Stimulated activated CD8-positive, alpha-beta memory T cell treated with anti-CD3 and anti-CD28 coated beads, Interleukin-4, amount 100 ng/mL, for 1 hour (primary cell): ENCODE measurements around the gene TRABD2B.
A peak's percentile ranks its signal among the peaks of the same experiment; 100 is the strongest.

ENCODE experiments used
- DNase-seq, 2 donors: peaks; one replicate each; pipeline ENCODE4 v3.0.0-alpha.2; 2020; ENCODE audit warnings: low read depth in 2 of 2, low spot score in 1 of 2

TRABD2B gene

DNA sequence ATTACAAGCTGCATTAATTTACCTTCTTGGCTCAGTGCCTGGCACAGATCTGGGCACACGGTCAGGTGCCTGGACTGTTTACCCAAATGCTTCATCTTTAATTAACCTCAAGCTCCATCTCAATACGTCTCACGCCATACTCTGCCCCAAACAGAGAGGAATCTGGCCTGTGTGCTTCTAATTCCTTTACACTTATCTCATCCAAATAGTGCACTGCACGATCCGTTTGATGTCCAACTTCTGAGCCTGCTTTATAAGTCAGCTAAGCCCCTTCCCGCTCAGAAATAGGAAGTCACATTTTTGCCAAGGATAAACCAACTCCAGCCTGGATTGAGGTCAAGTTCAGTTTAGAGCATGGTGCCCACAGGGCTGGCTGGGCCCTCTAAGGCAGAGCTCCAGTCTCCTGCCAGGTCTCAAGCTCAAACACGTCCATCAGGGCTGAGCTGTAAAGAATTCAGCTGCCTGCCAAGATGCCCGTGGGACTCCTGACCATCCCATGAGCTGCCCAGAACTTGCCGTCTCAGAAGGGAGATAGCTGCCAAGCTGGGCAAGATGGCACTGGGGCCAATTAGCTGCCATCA is 233.5 kb downstream of the TRABD2B start:
- DNase-seq: no peak

DNA sequence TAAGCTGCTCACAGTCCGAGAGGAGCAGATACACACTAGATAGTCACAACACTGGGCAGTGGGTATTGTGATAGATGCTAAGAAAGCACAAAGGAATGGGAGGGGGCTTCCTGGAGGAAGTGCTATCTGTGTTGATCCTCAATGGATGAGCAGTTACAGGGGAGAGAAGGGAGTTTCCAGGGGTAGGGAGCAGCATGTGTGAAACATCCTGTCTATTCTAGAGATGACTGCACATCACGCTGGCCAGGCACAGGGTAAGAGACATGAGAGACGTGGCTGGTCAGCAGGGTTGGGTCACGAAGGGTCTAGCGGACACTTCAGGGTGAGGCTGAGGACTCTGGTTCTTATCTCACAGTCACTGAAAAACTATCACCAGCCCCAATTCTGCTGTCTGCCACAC is 235.2 kb downstream of the TRABD2B start:
- no peak for DNase-seq

DNA sequence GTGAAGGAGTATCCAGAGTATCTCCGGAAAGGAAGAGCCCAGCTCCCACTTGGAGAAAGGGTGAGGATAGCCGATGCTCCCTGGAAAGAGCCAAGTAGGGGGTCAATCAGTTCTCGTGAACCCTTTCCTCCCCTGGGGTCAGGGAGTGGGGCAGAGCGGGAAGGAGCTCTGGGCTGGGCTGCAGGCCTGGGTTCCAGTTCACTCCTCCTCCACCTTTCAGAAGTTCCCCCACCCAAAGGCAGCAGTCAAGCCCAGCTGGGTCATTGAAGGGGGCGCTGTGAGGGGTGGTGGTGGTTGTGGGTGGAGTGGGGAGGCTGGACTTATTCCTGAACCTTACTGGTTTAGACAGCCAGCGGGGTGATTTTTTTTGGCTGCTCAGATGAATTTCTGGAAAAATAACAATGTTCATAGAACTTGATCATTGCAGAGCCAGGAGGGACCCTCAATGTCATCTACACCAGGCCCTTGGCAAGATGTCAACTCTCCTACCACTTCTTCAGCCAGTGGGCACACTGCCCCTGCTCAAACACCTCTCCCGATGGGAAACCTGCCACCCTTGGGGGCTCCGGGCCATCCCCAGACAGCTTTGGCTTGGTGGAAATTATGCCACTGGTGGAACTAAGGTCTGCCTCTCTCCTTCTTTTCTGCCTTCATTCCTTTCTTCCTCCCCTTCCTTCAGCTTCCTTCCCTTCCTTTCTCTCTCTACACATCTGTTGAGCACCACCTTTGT is 235.8 kb downstream of the TRABD2B start:
- no peak for DNase-seq

DNA sequence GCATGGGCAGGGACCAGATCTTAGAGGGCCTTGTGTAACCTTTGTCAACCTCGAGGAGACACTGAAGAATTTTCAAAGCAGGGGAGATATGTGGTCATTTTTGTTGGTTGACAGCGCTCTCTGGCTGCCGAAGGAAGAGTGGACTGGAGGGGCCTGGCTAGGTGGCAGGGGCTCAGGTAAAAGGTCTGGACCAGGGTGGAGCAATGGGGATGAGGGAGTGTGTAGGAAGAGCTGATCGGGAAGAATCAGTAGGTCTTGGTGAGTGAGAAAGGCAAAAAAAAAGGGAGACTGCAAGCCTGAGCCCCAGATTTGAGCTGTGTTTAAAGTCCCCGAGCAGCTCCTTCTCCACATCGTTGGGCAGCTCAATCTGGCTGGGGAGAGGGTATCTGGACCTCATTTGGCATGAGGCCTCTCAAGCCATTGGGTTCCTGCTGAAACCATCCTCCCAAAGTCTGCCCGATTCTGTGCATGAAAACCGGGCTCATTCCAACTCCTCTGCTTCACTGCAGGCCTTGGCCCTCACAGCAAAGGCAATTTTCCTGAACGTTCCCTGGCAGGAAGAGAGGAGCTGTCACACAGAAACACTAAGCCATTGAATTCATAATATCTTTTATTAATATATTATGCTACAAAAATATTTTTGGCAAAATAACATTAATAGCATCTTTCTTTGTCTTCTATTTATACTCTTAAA is 237.1 kb downstream of the TRABD2B start:
- no peak for DNase-seq

DNA sequence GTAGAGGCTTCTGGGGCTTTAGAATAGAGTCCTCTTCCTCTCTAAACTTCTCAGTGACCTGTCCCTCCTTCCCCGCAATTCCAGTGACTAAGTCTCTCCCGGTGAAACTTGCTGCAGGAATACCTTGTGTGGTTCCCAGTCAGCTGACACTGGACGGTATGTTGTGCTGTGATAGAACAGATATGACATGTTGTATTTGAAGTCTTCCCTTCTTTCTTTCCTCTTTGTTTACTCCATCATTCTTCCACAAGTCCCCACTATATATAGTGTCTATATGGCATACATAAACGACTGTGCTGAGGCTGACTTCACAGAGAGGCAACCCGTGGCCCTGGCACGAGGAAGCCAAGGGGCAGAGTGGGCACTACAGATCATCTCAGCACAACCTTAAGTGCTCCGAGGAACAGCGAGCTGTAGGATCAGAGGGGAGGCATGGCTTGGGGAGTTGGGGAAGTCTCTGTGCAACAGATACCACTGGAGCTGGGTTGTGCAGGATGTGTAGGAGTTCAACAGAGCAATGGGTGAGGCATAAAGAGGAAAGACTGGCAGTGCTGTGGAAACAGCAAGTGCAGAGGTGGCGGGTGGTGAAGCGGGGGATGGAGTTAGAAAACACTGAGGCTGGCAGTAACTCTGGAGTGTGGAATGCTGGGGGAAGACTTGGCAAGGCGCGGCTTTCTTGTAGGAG is 237.8 kb downstream of the TRABD2B start:
- DNase-seq: no peak

DNA sequence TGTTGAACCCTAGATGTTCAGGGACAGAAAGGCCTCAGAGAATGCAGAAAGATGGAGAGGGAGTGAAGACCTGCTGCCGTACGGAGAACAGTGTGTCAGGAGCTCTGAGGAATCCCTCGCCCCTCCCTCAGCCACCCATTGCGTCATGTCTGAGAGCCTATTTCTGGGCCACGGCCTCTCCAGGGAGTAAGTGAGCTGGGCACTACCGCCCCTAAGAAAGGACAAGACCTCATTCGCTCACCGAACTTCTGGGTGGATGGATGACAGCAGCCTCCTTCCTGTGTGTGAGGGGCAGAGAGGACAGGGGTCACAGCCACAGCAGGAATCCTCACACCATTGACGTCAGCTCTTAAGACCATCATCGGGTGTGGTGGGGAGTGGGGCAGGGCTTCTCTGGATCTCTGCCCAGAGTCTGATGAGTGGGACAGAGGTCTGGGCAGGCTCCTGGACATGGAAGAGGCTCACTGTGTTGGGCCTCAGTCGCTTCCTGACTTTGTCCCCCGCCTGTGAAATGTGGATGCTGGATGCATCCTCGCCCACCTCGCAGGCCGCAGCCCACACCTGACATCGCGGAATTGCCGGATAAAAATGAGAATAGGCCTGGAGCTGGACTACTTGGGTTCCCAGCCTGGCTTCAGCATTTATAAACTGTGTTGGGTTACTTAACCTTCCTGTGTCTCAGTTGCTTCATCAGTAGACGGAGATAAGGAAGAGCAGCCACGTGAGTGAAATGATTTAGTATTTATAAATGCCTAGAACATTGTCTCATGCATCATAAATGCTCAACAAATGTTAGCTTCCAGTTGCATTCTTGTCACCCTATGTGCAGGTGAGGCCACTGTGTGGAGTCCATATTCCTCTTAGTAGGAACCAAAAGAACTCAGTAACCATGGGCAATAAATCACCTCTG is 238.6 kb downstream of the TRABD2B start:
- DNase-seq: no peak

DNA sequence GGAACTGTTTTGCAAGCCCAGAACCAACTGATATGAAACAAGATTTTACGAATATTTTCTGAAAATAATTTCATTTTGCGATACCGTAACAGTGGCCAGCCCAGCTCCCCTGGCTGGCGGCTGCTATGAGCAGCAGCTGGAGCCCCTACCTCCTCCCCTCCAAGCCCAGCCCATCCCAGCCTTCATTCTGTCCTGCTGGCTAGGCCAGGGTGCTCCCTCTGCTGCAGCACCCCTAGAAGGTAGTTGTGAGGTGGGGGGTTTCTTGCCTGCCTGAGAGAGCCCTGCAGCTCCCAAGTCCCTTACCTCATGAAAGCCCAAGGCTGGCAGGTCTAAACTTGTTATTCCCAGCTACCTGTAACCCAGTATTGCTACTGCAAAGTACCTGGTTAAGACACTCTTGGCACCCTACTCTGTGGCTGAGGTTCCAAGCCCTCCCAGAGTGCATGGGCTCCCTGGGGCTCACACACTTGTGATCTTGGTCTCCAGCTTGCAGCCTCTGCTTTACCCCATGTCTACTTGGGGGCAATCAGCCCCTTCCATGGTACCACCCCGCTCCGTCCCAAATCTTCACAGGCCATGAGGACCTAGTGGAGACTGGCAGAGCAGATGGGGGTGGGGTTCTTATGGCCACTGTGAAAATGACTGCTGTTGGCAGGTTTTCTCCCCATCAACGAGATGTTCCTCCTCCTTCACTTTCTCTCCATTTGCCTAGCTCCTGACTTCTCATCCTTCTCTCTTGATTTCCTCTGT is 239.8 kb downstream of the TRABD2B start:
- DNase-seq: no peak

DNA sequence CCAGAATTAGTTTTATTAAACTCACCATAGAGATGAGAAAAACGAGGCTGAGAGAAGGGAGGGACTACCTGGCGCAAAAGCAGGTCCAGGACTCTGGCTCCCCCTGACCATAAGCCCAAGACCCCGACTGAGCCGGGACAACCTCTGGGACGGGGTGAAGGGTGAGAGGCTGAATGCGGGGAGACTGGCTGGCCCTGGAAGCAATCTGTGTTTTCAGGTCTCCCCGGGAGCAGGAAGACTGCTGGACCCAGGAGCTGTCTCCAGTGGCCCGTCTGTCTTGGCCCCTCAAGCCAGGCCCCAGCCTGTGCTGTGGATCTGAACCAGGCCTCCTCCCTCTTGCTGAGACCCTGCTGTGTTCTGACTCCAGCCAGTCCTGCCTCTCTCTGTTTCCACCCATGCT is 240.8 kb downstream of the TRABD2B start:
- no peak for DNase-seq

DNA sequence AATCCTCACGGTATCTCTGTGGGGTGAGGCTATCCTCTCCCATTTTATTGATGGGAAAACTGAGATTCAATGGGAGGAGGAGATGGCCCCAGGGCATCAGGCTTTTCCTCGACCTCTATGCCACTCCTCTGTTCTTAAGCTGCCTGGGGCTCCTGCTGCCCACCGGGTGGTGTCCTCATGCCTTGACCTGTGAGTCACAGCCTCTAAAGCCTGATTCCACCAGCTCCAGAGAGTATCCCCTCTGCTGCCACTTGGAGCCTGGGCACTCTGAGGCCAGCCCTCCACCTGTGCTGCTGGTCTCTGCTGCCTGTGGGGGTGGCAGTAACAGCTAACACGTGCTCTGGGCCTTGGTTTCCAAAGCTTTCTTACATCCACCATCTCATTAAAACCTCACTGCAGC is 241.2 kb downstream of the TRABD2B start:
- no peak for DNase-seq

DNA sequence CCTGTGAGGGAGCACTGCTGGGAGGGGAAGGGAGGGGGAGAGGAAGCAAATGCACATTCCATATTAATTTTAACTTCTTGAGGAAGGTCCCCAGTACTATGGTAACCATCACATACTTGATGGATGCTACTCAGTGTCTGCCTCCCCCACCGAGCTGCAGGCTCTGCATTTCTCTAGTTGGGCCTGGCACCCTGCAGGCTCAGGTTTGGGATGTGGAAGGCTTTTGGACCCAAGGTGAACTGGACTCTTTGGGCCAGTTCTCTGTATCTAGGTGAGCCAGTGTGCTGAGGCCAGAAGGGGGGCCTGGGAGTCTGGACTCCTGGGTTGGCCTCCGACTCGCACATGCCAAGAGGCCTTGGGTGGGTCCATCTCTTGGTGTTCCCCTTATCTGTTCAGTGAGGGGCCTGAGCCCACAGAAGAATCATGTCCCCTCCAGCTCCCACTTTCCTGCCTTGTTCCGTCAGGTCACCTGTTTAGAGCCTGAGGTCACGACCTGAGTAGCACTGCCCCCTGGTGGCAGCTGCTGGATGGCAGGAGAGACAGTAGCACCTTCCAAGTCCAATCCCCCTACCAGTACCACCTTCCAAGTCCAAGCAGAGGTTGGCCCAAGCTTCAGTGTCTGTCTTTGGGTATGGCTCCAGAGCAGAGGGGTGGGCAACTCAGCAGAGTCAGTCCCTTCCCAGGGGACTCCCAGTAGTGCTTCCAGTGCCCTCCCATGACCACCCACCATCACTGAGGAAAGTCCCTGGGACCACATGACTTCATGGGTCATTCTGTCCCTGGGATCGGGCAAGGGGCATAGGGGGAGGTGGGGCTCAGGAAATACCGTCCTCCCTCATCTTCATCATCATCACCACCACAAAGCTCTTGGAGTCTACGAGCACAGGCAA is 241.8 kb downstream of the TRABD2B start:
- DNase-seq: peak in 1 of 2 donors; percentile 21

DNA sequence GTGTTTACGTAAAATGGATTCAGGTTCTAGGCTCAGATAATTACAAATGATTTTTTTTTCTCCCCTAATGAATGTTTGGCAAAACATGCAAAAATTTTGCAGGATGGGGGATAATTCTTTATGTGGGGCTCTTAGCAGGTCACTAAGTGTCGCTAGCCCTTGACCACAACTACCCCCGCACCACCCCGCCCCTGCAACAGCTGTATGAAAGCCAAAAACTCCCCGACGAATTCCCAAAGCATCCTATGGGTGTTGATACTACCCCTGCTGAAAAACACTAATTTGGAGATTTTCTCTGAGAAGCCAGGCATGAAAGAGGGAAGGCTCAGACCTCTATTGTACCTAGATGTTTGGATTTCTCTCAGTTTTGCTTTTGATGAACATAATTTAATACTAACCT is 243.0 kb downstream of the TRABD2B start:
- no peak for DNase-seq

DNA sequence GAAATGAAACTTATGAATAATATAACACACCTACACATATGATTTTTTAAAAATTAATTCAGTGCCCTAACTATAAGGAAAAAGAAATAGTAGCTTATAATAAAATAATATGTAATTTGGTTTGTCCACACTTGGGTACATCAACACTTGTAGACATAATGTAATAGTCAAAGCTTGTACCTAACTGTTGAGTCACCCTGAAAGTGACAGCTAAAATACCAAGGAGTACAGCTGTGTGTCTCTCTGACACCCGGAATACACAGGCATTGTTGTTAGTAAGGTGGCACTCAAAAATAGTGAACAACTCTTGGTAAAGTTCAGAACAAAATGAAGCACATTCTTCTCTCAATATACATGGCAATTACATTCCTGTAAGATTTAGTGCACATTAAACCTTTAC is 243.4 kb downstream of the TRABD2B start:
- DNase-seq: no peak

DNA sequence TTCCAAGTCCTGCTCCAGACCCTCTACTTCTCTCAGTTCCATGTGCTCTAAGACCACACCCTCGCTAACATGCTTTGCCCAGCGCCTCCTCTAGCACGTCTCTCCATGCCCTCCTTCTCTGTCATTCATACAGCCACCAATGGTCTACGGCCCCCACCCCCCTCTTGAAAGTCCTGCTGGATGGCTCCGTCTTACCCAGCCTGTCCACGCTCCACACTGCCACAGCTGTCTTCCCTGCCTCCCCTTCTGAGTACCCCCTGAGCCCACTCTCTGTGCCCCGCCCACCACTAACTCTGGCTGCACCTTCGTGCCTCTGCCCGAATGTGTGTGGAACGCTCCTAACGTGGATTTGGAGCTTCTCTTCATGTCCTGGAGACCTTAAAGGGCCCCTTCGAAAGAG is 244.6 kb downstream of the TRABD2B start:
- no peak for DNase-seq

DNA sequence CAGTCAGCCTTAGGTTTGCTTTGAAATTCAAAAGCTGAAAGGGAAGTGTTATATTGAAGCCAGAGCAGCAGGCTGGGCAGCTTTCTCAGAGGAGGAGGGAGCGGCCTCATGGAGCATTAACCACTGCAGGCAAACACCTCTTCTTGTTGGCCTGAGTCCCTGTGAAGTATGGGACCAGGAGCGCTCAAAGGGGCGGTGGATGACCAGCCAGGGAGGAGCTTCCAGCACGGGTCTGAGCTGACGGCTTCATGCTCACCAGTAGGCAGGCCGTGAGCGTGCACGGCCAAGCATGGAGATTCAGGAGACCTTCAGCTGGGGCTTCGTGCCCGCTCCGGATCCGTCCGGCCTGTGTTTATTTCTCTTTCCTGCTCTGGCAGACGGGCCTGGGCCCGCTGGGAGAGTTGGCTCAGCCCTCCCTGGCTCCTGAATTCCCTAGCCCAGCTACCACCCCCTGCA is 245.2 kb downstream of the TRABD2B start:
- DNase-seq: no peak

DNA sequence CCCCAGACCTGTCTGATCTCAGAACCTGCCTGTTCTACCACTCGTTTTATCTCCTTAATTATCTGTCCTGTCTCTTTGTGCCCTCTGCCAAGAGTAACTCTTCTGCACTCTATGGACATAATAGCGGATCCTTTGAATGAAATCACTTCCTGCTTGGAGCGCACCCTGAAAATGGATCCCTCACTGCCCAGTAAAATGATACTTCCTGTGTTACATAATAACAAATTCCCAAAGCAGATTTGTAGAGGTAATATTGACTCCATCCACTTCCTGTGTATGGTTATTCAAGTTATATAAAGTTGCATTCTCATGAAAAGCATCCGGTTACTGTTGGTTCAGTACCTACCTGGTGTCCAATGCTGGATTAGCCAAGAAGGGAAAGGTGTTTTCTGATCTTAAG is 246.0 kb downstream of the TRABD2B start:
- no peak for DNase-seq

DNA sequence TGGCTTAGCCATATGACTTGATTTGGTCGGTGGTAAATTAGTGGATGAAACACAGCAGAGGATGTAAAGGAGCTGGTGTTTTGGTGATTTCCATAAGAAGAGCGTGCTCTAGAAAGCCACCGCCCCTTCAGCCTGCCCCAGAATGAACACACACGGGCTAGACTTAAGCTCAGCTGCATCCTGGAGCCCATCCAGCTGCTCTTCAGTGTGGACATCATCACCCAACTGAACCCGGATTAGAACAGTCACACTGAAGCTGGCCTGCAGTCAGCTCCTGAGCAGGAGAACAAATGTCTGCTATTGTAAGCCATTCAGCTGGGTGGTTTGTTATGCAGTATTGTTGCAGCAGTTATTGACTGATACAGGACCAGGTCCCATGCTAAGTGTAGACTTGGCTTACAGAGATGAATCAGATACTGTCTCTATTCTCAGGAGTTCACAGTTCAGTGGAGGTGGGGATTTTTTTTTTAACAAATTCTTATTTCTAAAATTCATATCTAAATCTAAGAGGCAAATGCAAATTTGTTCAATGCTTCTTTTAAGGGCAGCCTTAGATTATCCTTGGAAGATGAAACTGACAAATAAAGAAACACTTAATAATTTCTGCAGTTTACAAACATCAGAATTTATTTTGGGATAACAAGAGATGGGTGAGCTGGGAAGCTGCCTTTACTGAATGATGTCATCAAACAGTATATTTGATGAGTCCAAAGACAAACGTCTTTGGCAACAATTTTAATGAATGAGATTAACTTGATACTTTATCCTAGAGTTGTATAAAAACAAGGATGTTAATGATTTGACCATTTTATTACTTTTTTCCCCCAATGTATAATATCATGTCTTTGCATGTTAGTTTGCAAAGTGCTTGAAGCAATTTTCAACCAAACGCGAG is 251.2 kb downstream of the TRABD2B start:
- no peak for DNase-seq

DNA sequence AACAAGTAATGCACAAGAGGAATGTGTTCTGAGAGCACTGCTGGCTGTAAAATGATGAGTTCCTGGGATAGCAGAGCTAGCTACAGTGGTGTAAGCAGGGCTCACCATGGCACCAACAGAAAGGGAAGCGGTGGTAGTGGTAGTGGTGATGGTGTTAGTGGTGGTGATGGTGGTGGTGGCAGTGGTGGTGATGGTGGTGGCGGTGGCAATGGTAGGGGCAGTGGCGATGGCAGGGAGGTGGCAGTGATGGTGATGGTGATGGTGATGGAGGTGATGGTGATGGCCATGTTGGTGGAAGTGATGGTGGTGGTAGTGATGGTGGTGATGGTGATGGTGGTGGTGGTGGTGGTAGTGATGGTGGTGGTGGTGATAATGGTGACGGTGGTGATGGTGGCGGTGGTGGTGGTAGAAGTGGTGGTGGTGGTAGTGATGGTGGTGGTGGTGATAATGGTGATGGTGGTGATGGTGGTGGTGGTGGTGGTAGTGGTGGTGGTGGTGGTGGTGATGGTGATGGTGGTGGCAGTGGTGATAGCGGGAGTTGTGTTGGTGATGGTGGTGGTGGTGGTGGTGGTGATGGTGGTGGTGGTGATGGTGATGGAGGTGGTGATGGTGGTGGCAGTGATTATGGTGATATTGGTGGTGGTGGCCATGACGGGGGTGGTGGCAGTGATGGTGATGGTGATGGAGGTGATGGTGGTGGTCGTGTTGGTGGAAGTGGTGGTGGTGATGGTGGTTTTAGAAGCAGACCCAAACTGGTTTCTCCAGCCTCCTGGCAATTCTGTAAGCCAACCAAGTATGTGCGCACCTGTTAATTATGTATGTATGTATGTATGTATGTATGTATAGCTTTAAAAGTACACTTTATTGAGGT is 254.1 kb downstream of the TRABD2B start:
- no peak for DNase-seq
